Psoas muscle (tissue), 8 donors: ENCODE data around the gene PRKAG2. TPM values are rescaled to one million over a fixed set of nuclear protein-coding genes. Genes with fewer than 3 reads are reported as not detected.
A peak's percentile ranks its signal among the peaks of the same experiment; 100 is the strongest.

ENCODE experiments used
- ATAC-seq, 4 donors: fragments of 200-7000 bp; cut with Tn5 transposase; one replicate each; pipeline ENCODE4 v1.9.1; 2020; ENCODE audit warnings: moderate library complexity in 3 of 4, mild to moderate bottlenecking in 2 of 4
- DNase-seq, 2 donors: peaks; one replicate each; pipeline ENCODE4 v3.0.0-alpha.2; 2020
- H3K27ac ChIP-seq: fragments of 200-600 bp; one replicate; pipeline ENCODE4 v1.8.0; 2022
- H3K27me3 ChIP-seq, 3 donors: fragments of 200-600 bp in 1 of 3; one replicate each; pipeline versions ENCODE4 v1.6.1 to v1.8.0; 2013 to 2022; ENCODE audit warnings: low read length in 2 of 3, mild to moderate bottlenecking in 2 of 3, moderate library complexity in 1 of 3; ENCODE audit not compliant: insufficient read depth in 3 of 3
- H3K36me3 ChIP-seq, 2 donors: fragments of 200-600 bp in 1 of 2; one replicate each; pipeline versions ENCODE4 v1.6.1 to v1.8.0; 2013 to 2022; ENCODE audit warnings: low read depth in 1 of 2, mild to moderate bottlenecking in 1 of 2, moderate library complexity in 1 of 2; ENCODE audit not compliant: insufficient read depth in 1 of 2
- H3K4me1 ChIP-seq: fragments of 200-600 bp; one replicate; pipeline ENCODE4 v1.8.0; 2022
- H3K4me3 ChIP-seq: fragments of 200-600 bp; one replicate; pipeline ENCODE4 v1.8.0; 2022; ENCODE audit warnings: mild to moderate bottlenecking
- H3K9me3 ChIP-seq: fragments of 200-600 bp; one replicate; pipeline ENCODE4 v1.8.0; 2022
- WGBS, 3 donors: extraction: QIAGEN DNeasy Blood & Tissue Kit; methylation state at CpG; one replicate each; pipeline versions ENCODE4 v1.1.6 to v1.1.7; 2013; 5-methylcytosine and 5-hydroxymethylcytosine counted together
- intact Hi-C, 2 donors: fragments of 100-400 bp; cut with DNase I; formaldehyde crosslinking; loops; one replicate each; pipeline versions ENCODE4 v1.11.0 to v1.14.2; 2022
- polyA plus RNA-seq, 3 donors: library from polyadenylated mRNA; stranded (reverse); fragments of 200-250 nt; gene quantifications; one replicate each; pipeline ENCODE4 v1.2.3, GENCODE V29; 2013
- total RNA-seq, 4 donors: library from RNA; stranded (reverse); fragmentation: NEBNext Ultra II Directional in 2 of 4; extraction: Animal tissue kit (Norgen Biotek cat#: 25700) in 2 of 4; gene quantifications; one replicate each; pipeline versions ENCODE4 v1.2.1 to v1.2.4, GENCODE V29; 2021 to 2023
- TF ChIP-seq, protein P1 (sequence below): fragments of 200-600 bp; IDR thresholded peaks from one replicate; pipeline ENCODE4 v1.8.0; 2022; ENCODE audit warnings: antibody characterized with exemption
- donor health status: healthy with polysubstance abuse.
- donor health status: DM: no; HTN: no; CAD: no; lungs with moderate emphysema.
- donor health status: Bipolar disorder and iron deficiency.
- donor health status: healthy.
- donor health status: DM: yes; HTN: yes; CAD: no.
- donor health status: DM: no; HTN: no; CAD: no.
- donor health status: DM: no; HTN: no; CAD: no.
- donor health status: DM: yes; HTN: yes; CAD: no.

PRKAG2 gene
- total and polyA plus RNA-seq, 7 donors = 9.3 to 143 (median 19.8) TPM

DNA sequence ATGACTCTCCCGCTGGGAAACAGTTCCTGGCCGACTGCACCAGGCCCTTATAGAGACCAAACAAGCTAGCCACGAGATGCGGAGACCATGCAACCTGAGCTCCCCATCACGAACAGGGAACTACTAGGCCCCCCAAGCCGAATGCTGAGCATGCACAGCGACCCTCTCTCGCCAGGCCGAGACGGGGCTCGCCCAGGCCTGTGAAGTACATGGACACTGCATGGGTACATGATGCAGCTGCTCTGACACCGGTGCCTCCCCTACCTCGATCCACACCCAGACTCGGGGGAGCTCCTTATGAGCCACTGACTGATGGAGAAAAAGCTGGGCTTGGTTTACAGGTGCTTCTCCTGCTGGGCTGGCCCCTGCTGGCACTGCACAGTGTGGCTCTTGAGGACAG is 285.0 kb downstream of the PRKAG2 start:
- ATAC-seq = no peak

DNA sequence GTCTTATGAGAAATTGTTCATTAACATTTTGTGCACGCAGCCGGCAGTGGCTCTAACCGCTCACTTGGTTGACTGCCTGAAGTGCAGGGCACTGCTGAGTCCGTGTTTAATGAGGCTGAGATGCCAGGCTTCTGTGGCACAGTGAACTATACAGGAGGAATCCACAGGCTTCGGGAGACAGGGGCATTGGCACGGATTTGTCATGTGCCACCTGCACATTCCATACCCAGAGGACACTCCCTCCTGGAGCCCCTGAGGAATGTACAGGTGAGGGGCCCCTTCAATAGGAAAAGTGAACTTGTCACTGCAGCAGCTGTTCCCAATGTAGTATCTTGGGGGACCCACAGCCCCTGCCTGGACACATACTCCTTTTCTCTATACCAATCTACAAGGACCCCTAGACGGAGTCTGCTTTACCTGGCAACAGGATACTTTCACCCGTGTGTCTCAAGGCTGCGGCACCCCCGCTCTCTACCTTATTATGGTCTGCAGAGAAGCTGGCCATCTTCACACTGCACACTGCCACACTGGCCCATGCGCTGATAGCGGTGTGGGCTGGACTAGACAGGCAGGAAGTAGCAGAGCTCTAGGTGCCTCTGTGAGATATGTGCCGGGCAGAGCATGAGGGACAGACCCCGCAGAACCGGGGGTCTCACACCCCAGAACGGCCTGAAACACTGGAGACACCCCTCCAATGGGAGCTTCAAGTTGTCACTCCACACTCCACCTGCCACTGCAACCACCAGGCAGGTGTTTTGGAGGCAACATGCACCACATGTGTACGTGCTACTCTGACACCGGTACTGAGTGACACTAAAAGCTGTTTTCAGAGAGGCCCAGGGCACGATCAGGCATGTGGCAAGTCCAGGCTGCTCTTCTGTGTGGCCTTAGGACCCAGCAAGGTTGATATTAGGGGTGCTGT is 285.8 kb downstream of the PRKAG2 start:
- WGBS, 3 donors = 81 to 91% (median 91%) methylated on average over 19 of the region's 19 CpGs
- Histone ChIP-seq H3K4me1 (no peaks in the 10 kb centered on the region), H3K9me3 (no peaks in the 10 kb centered on the region), H3K27ac (no peak overlapping the region), H3K4me3 (no peak overlapping the region), H3K36me3 (peaks cover 2 to 6% of the 10 kb centered on the region in 2 donors), H3K27me3 (no peaks in the 10 kb centered on the region)
- DNase-seq (no peak), ATAC-seq (peak in 1 of 4 donors; percentile 14)
- TF ChIP-seq, protein P1, sequence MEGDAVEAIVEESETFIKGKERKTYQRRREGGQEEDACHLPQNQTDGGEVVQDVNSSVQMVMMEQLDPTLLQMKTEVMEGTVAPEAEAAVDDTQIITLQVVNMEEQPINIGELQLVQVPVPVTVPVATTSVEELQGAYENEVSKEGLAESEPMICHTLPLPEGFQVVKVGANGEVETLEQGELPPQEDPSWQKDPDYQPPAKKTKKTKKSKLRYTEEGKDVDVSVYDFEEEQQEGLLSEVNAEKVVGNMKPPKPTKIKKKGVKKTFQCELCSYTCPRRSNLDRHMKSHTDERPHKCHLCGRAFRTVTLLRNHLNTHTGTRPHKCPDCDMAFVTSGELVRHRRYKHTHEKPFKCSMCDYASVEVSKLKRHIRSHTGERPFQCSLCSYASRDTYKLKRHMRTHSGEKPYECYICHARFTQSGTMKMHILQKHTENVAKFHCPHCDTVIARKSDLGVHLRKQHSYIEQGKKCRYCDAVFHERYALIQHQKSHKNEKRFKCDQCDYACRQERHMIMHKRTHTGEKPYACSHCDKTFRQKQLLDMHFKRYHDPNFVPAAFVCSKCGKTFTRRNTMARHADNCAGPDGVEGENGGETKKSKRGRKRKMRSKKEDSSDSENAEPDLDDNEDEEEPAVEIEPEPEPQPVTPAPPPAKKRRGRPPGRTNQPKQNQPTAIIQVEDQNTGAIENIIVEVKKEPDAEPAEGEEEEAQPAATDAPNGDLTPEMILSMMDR = no peak
- intact Hi-C loops = no loop called here

More for the DNA sequence above, 285.0 kb downstream of the PRKAG2 start:
- Histone ChIP-seq H3K27me3 (no peaks in the 10 kb centered on the region), H3K27ac (no peak overlapping the region), H3K36me3 (peaks cover 2 to 6% of the 10 kb centered on the region in 2 donors), H3K4me3 (no peak overlapping the region), H3K9me3 (no peaks in the 10 kb centered on the region), H3K4me1 (no peaks in the 10 kb centered on the region)
- intact Hi-C loops = no loop called here
- 92 to 93% (median 93%) methylated on average over 14 of the region's 14 CpGs for WGBS, 3 donors
- TF ChIP-seq, protein P1 = no peak
- no peak for DNase-seq

DNA sequence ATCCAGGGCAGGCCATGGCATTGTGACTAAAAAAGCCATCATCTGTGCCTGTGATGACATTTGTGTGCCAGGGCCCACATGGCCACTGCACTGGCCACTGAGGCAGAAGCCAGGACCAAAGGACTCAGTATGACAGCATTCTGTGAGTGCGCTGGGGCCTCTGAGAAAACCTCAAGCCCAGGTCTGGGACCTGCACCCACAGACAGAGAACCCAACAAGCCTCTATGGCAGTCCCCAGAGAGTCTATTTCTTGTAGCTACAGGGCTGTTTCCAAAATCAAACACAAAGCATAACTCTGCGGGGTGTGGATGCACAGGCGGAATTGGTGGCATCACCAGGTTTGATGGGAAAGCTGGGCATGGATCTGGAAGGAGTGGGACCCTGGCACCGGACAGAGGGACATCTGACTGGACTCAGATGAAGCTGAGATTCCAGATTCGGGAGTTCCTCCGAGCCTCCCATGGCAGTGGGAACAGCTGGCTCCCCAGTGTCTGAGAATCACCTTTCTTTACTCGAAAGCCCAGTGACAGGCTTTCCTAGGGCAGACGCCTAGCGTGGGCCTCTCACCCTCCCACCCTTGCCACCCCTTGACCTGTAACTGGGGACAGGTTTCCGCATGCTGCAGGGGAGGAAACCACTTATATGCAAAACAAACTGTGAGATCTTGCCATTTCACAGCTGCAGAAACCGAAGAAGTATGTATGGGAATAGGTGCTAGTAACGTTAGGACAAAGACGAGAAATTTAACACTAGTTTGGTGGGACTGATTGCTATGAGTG is 286.7 kb downstream of the PRKAG2 start:
- Histone ChIP-seq H3K4me1 (no peaks in the 10 kb centered on the region), H3K27me3 (no peaks in the 10 kb centered on the region), H3K36me3 (peaks cover 0 to 6% of the 10 kb centered on the region in 2 donors), H3K27ac (no peak overlapping the region), H3K9me3 (no peaks in the 10 kb centered on the region), H3K4me3 (no peak overlapping the region)
- ATAC-seq (no peak), DNase-seq (no peak)
- WGBS, 3 donors = 57 to 89% (median 86%) methylated on average over 13 of the region's 13 CpGs
- intact Hi-C loops = no loop called here
- TF ChIP-seq, protein P1 = no peak

DNA sequence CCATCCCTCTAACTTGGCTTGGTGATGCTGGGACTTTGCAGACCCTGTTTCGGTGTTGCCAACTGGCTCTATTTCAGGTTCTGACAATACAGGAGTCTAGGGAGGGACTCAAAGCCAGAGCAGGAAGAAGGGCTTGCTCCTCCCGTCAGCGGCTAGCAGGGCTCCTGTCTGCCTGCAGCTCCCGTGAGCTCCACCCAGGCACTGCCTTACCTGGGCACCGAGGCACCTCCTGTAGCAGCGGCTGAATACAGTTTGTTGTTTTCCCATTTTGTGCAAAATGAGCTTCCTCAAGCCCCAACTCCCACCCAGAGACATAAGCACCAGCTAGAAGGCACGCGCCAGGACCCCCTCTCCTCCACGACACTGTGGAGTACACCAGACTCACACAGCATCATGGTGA is 287.9 kb downstream of the PRKAG2 start:
- WGBS, 3 donors = 96 to 98% (median 97%) methylated on average over 9 of the region's 9 CpGs
- H3K27me3 ChIP-seq = no peaks in the 10 kb centered on the region
- H3K4me1 ChIP-seq = no peaks in the 10 kb centered on the region
- TF ChIP-seq, protein P1 = no peak
- no peak overlapping the region for H3K4me3 ChIP-seq
- H3K27ac ChIP-seq = no peak overlapping the region
- ATAC-seq = no peak
- intact Hi-C loops = no loop called here
- DNase-seq = no peak
- H3K36me3 ChIP-seq = peaks cover 0 to 3% of the 10 kb centered on the region in 2 donors
- H3K9me3 ChIP-seq = no peaks in the 10 kb centered on the region
